ENCODE data around the gene MYO1F. TPM values are rescaled to one million over a fixed set of nuclear protein-coding genes. Genes with fewer than 3 reads are reported as not detected.

The MYO1F gene
- total RNA-seq, 1 experiment from 2014 or later = 0.03 TPM

- in situ Hi-C loops (cut with HindIII; ENCODE audit: low pct_unique_long_range_greater_than_20kb, low sequenced_read_pairs) = no loop called here
- DNase-seq (ENCODE audit: low read depth) = no peak
These were observed 92.8 kb downstream of the MYO1F start for GRCh38 chr19:8484331-8484894.

GRCh38 chr19:8483165-8483564 is 94.1 kb downstream of the MYO1F start:
- no peak for DNase-seq (ENCODE audit: low read depth)

GRCh38 chr19:8482696-8483095 is 94.5 kb downstream of the MYO1F start:
- in situ Hi-C loops (cut with HindIII; ENCODE audit: low pct_unique_long_range_greater_than_20kb, low sequenced_read_pairs) = no loop called here
- no peak for DNase-seq (ENCODE audit: low read depth)

More at GRCh38 chr19:8483165-8483564, 94.1 kb downstream of the MYO1F start:
- in situ Hi-C loops (cut with HindIII; ENCODE audit: low pct_unique_long_range_greater_than_20kb, low sequenced_read_pairs) = no loop called here

GRCh38 chr19:8481616-8482015 is 95.6 kb downstream of the MYO1F start:
- in situ Hi-C loops (cut with HindIII; ENCODE audit: low pct_unique_long_range_greater_than_20kb, low sequenced_read_pairs) = no loop called here
- no peak for DNase-seq (ENCODE audit: low read depth)

GRCh38 chr19:8481201-8481600 is 96.0 kb downstream of the MYO1F start:
- no peak for DNase-seq (ENCODE audit: low read depth)
- in situ Hi-C loops (cut with HindIII; ENCODE audit: low pct_unique_long_range_greater_than_20kb, low sequenced_read_pairs) = no loop called here

- no peak for DNase-seq (ENCODE audit: low read depth)
- in situ Hi-C loops (cut with HindIII; ENCODE audit: low pct_unique_long_range_greater_than_20kb, low sequenced_read_pairs) = no loop called here
These were observed 98.6 kb downstream of the MYO1F start for GRCh38 chr19:8478598-8478997.

- in situ Hi-C loops (cut with HindIII; ENCODE audit: low pct_unique_long_range_greater_than_20kb, low sequenced_read_pairs) = no loop called here
These were observed 99.4 kb downstream of the MYO1F start for GRCh38 chr19:8477889-8478288.

GRCh38 chr19:8476524-8476923 is 100.7 kb downstream of the MYO1F start:
- in situ Hi-C loops (cut with HindIII; ENCODE audit: low pct_unique_long_range_greater_than_20kb, low sequenced_read_pairs) = no loop called here
- DNase-seq (ENCODE audit: low read depth) = no peak

More at GRCh38 chr19:8477889-8478288, 99.4 kb downstream of the MYO1F start:
- DNase-seq (ENCODE audit: low read depth) = no peak

- no peak for DNase-seq (ENCODE audit: low read depth)
- in situ Hi-C loops (cut with HindIII; ENCODE audit: low pct_unique_long_range_greater_than_20kb, low sequenced_read_pairs) = no loop called here
These were observed 102.2 kb downstream of the MYO1F start for GRCh38 chr19:8475005-8475404.

- in situ Hi-C loops (cut with HindIII; ENCODE audit: low pct_unique_long_range_greater_than_20kb, low sequenced_read_pairs) = no loop called here
- DNase-seq (ENCODE audit: low read depth) = no peak
These were observed 103.4 kb downstream of the MYO1F start for GRCh38 chr19:8473648-8474476.

Other genes with a start within 250 kb of the MYO1F start
- gene KANK3, start 234.2 kb downstream of the MYO1F start, total RNA-seq (2014; rRNA removed; shearing (Covaris generic); ENCODE audit: low replicate concordance) = 5.3 and 5.6 TPM in 2 replicates
- gene ANGPTL4, start 213.3 kb downstream of the MYO1F start, total RNA-seq (2014; rRNA removed; shearing (Covaris generic); ENCODE audit: low replicate concordance) = 27.5 and 27.8 TPM in 2 replicates
- 14.4 and 21.3 TPM in 2 replicates for gene RAB11B, start 187.1 kb downstream of the MYO1F start, total RNA-seq (2014; rRNA removed; shearing (Covaris generic); ENCODE audit: low replicate concordance)
- gene MARCHF2, start 164.1 kb downstream of the MYO1F start, total RNA-seq (2014; rRNA removed; shearing (Covaris generic); ENCODE audit: low replicate concordance) = 47.5 and 58.4 TPM in 2 replicates
- 55.7 and 66.6 TPM in 2 replicates for gene HNRNPM, start 132.5 kb downstream of the MYO1F start, total RNA-seq (2014; rRNA removed; shearing (Covaris generic); ENCODE audit: low replicate concordance)
- not detected in 2 replicates for gene PRAM1, start 74.8 kb downstream of the MYO1F start, total RNA-seq (2014; rRNA removed; shearing (Covaris generic); ENCODE audit: low replicate concordance)
- 0.81 TPM in 1 of 2 replicates, not detected in the other for gene ZNF414, start 63.3 kb downstream of the MYO1F start, total RNA-seq (2014; rRNA removed; shearing (Covaris generic); ENCODE audit: low replicate concordance)
- gene ADAMTS10, start 33.3 kb upstream of the MYO1F start, total RNA-seq (2014; rRNA removed; shearing (Covaris generic); ENCODE audit: low replicate concordance) = 1.2 and 4.8 TPM in 2 replicates
- gene NFILZ, start 53.2 kb upstream of the MYO1F start, total RNA-seq (2014; rRNA removed; shearing (Covaris generic); ENCODE audit: low replicate concordance) = not detected in 2 replicates
- not detected in 2 replicates for gene ACTL9, start 121.4 kb upstream of the MYO1F start, total RNA-seq (2014; rRNA removed; shearing (Covaris generic); ENCODE audit: low replicate concordance)
- gene OR2Z1, start 144.2 kb upstream of the MYO1F start, total RNA-seq (2014; rRNA removed; shearing (Covaris generic); ENCODE audit: low replicate concordance) = not detected in 2 replicates

Data from Caki2 (cell line).